Measurements from ENCODE around the gene KCNJ11. TPM values are rescaled to one million over a fixed set of nuclear protein-coding genes. Genes with fewer than 3 reads are reported as not detected.

Gene KCNJ11
- total RNA-seq, 1 experiment from 2014 or later = 0.74 TPM

GRCh38 chr11:17393472-17393871 lies 5.0 kb upstream of the KCNJ11 start:
- no peak for DNase-seq (ENCODE audit: extremely low read depth, low read depth)

- no peak for DNase-seq (ENCODE audit: extremely low read depth, low read depth)
These were observed 4.4 kb upstream of the KCNJ11 start for GRCh38 chr11:17392872-17393271.

DNA sequence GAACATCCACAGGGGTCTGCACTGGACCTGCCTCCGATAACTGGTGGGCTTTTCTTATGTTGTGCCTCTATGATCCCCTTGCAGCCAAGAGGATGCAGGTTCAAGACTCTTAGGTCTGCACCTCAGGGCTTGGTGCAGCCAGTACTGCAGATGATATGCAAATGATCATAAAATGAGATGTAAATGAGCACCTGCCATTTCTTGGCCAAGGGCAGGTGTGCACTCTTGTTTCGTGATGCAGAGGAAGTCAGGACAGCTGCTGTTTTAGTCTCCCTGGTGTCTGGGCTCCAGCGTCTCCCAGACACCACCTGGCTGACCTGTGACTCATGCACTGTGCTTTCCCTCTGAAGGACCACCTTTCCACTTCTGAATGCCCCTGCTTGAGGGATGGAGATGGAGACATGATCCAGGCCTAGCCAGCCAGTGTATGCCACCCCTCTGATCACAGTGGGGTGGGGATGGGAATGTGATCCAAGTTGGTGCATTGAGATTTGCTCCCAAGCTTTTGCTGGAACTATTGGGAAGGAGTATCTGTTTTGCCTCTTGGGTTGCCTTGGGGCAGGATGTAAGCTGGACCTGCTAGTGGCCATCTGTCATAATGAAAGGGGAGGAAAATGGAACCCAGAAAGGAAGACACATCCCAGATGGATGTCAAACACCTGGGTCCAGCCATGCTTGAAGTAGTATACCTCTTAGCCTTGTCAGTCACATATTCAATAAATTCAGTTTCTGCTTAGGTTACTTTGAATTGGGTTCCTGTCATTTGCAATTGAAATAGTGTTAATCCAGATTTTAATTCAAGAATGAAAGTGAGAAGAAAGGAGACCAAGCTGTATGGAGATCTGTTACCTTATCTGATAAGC lies 3.3 kb upstream of the KCNJ11 start:
- no peak for DNase-seq (ENCODE audit: extremely low read depth, low read depth)

DNA sequence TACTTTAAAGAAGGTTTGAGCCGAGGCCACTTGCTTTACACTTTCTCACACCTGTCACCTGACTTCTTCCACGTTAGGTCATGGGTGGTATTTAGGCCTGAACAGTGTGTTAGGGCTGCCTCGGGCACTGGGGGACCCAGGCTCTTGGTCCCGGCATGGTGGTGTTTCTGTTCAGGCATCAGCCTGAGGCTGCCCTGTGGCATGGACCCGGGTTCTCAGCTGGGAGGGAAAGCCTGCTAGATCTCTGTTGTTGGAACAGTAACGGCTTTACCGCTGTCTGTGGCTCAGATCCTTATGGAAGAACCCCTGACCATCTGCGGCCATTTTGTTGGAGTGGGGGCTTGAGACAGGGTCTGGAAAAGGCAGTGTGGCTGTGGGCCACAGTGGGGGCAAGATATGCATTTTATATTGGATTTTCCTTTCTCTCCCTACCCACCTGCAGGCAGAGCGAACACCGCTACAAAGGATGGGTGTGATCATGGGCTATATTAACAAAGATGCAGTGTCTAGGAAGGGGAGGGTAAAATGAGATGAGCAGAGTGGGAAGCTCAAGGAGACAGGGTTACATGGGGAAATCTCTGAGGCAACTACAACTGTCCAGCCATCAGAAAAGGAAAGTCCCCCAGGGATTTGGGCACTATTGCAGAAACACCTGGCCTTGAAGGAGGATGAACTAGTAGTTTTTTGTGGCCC lies 1.6 kb upstream of the KCNJ11 start:
- no peak for DNase-seq (ENCODE audit: extremely low read depth, low read depth)

DNA sequence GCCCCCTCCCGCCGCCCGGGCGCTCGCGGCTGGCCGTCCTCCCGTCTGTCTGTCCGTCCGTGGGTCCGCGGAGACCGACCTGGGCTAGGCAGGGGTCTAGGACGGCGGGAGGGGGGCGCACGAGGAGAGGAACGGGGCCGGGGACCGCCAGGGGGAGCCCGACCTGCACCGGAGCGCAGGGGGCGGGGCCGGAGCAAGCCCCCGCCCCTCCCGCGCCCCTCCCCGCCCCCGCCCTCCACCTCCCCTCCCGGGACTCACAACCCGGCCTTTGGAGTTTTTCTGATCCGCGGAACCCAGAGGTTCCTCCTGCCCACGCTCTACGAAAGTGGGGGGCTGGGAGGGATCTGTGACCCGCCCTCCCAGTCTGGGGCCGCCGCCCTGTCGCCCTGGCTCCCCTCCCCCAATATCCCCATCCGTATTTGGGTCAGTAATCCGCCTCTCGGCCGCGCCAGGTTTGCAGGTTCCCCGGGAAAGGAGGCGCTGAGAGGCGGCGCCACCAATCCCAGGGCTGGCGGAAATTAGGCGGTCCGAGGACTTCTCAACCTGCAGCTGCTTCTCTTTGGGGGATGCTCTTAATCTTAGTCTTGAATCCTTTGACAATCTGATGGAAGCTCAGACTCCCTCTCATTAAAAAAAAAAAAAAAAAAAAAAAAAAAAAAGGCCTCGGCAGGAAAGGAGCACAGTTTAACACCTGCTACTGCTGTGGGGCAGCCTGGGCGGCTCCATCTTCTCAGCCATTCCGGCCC lies 925 bp upstream of the KCNJ11 start:
- peak; percentile 34 for DNase-seq (ENCODE audit: extremely low read depth, low read depth)

DNA sequence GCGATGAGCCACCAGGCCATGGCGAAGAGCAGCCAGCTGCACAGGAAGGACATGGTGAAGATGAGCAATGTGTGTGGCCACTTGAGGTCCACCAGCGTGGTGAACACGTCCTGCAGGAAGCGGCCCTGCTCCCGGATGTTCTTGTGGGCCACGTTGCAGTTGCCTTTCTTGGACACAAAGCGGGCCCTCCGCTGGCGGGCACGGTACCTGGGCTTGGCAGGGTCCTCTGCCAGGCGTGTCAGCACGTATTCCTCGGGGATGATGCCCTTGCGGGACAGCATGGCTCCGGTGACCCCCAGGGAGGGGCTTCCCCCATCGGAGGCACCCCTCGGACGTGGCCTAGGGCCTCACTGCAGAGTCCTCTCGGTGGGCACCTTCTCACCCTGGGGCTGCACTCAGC lies 648 bp downstream of the KCNJ11 start:
- DNase-seq (ENCODE audit: extremely low read depth, low read depth) = no peak

- no peak for DNase-seq (ENCODE audit: extremely low read depth, low read depth)
These were observed 1.2 kb downstream of the KCNJ11 start for GRCh38 chr11:17387254-17387653.

- no peak for DNase-seq (ENCODE audit: extremely low read depth, low read depth)
These were observed 2.0 kb downstream of the KCNJ11 start for GRCh38 chr11:17386331-17387084.

DNA sequence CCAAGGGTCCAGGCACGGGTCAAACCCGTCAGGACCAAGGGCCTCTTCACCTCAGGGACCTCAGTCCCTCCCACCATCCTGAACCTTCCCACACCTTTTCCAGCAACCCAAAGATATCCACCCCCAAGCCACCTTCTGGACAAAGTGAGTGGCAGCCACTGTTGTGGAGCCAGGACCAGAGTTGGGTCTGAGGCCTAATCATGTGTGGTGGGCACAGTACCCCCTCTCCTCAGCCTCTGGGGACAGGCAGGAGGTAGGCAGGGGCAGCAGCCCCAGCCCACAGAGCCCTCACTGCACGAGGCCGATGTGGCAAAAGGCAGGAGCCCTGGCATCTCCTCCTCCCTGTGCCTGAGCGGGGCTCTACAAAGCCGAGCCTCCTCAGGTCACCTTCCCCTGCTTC lies 2.5 kb downstream of the KCNJ11 start:
- no peak for DNase-seq (ENCODE audit: extremely low read depth, low read depth)

GRCh38 chr11:17385492-17385891 lies 3.0 kb downstream of the KCNJ11 start:
- DNase-seq (ENCODE audit: extremely low read depth, low read depth) = no peak

- peak; percentile 65 for DNase-seq (ENCODE audit: extremely low read depth, low read depth)
These were observed 4.4 kb downstream of the KCNJ11 start for GRCh38 chr11:17384002-17384511.

- no peak for DNase-seq (ENCODE audit: extremely low read depth, low read depth)
These were observed 5.0 kb downstream of the KCNJ11 start for GRCh38 chr11:17383461-17383860.

GRCh38 chr11:17382046-17382728 lies 6.3 kb downstream of the KCNJ11 start:
- DNase-seq (ENCODE audit: extremely low read depth, low read depth) = no peak

GRCh38 chr11:17381156-17381555 lies 7.3 kb downstream of the KCNJ11 start:
- no peak for DNase-seq (ENCODE audit: extremely low read depth, low read depth)

DNA sequence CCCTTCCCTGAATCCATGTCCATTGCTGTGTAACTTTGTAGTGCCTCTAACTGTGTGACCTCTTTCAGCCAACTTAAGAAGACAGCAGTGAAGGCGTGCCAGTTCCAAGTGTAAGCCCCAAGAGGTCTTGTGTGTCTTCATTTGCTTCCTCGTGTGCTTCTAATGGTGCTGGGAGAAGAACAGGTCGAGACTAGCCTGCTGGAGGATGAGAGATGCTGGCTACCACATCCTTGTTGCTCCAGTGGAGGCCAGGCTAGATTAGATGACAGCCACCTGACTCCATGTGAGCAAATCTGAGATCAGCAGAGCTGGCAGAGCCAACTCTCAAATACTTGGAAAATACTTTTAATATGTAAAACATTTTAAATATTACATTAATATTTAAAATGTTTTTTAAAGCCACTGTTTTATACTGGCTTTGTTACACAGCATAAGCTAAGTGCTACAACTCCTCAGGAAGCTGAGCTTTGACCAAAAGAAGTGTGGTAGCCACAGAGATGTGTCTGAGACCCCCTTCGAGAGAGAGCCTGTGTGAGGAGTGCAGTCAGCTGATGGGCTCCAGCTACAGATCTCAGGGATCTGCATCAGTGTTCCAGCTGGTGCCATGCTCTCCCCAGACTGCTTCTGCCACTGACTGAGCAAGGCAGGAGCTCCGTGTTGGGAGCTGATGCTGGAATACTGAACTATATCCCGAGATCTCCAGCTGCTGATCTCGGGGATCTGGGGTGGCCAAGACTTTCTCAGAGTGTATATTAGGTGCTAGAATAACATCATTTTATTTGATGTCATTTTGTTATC lies 8.9 kb downstream of the KCNJ11 start:
- no peak for DNase-seq (ENCODE audit: extremely low read depth, low read depth)

DNA sequence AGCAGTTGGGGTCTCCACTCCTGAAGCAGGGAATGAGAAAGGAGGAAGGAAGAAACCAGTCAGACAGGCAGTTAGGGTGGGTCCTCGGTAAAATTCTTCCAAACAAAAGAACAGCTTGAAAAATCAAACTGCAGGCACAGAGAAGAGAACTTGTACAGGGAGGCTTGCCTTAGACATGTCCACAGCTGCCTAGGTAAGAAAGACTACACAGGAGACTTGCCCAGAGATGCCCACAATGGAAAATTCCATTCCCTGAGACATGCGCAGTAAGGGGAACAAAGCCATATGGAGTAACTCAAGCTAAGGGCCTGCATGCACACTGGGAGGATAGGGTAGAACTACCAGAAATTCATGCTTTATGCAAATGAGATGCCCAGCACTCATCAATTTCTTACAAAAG lies 9.8 kb downstream of the KCNJ11 start:
- DNase-seq (ENCODE audit: extremely low read depth, low read depth) = no peak

- DNase-seq (ENCODE audit: extremely low read depth, low read depth) = no peak
These were observed 12.0 kb downstream of the KCNJ11 start for GRCh38 chr11:17376493-17376892.

DNA sequence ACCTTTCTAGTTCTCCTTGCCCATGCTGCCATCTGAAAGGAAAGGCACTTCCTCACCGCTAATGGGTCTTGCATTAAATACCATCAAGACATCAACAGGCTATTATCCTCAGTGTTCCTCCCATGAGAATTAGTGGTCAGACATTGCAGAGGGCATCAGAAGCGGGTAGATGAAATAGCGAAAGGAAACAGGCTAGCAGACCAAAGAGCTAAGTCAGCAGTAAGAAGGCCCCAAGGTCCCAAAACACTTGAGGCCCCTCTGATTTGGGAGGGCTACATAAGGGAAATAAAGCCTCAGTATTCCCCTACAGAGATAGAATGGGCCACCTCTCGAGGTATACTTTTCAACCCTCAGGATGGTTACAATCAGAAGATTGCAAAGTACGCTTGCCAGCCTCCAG lies 12.9 kb downstream of the KCNJ11 start:
- no peak for DNase-seq (ENCODE audit: extremely low read depth, low read depth)

DNA sequence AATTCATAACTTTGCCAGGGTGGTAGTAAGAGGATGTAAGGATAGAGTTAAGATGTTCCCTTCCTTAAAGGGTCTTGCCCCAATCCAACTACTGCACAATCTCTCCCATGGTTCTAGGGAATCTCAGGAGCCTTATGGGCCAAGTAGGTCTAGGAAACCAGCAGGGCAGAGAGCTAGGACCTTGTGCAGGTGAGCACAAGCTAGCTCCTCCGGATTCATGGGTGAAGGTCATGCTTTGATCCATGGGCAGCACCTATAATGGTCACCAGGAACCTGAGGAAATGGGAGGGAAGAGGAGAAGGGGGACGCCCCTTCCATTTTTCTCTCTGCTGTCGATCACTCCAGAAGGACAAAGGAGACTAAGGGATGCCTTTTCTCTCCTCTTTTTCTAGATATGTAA lies 16.8 kb downstream of the KCNJ11 start:
- no peak for DNase-seq (ENCODE audit: extremely low read depth, low read depth)

All from NCI-H460 (cell line).